Measurements from ENCODE around the gene MOV10L1.

- no peak for TF ChIP-seq POLR2AphosphoS5 (IDR thresholded peaks at IDR 0.05)
- TF ChIP-seq CTCF (IDR thresholded peaks at IDR 0.05 in 8 of 11, conservative IDR thresholded peaks at IDR 0.05 in 3 of 11): no peak
Observed at GRCh38 chr22:50071432-50072166, 18.2 kb upstream of the MOV10L1 start.

Measured in spleen (tissue), 7 donors.